Glutamatergic neuron (in vitro differentiated cells): ENCODE measurements around the gene PTPN3. TPM values are rescaled to one million over a fixed set of nuclear protein-coding genes. Genes with fewer than 3 reads are reported as not detected.

ENCODE experiments used
- DNase-seq: peaks from one replicate; pipeline ENCODE4 v3.0.0; 2022
- H3K27ac Mint-ChIP-seq: one replicate; pipeline ENCODE4 v1.8.0; 2020; ENCODE audit warnings: mild to moderate bottlenecking, mixed read lengths, inconsistent platforms; ENCODE audit not compliant: unreplicated experiment
- H3K27me3 Mint-ChIP-seq: one replicate; pipeline ENCODE4 v1.8.0; 2020; ENCODE audit warnings: mild to moderate bottlenecking, moderate library complexity, mixed read lengths, inconsistent platforms; ENCODE audit not compliant: unreplicated experiment
- H3K36me3 Mint-ChIP-seq: one replicate; pipeline ENCODE4 v1.8.0; 2020; ENCODE audit warnings: mild to moderate bottlenecking, mixed read lengths, inconsistent platforms; ENCODE audit not compliant: unreplicated experiment
- H3K4me1 Mint-ChIP-seq: one replicate; pipeline ENCODE4 v1.8.0; 2020; ENCODE audit warnings: mild to moderate bottlenecking, low read depth, mixed read lengths, inconsistent platforms; ENCODE audit not compliant: unreplicated experiment
- H3K4me3 Mint-ChIP-seq: one replicate; pipeline ENCODE4 v1.8.0; 2020; ENCODE audit warnings: mild to moderate bottlenecking, mixed read lengths, inconsistent platforms; ENCODE audit not compliant: unreplicated experiment
- H3K9me3 Mint-ChIP-seq: one replicate; pipeline ENCODE4 v1.8.0; 2020; ENCODE audit warnings: mild to moderate bottlenecking, moderate library complexity, mixed read lengths, inconsistent platforms; ENCODE audit not compliant: unreplicated experiment
- total RNA-seq: library from RNA; stranded (reverse); fragmentation: NEBNext Ultra II Directional; extraction: Animal tissue kit (Norgen Biotek cat#: 25700); gene quantifications from one replicate; pipeline ENCODE4 v1.2.1, GENCODE V29; 2021; ENCODE audit not compliant: unreplicated experiment
- TF ChIP-seq, protein P1 (sequence below): fragments of 200-600 bp; sonication (generic); IDR thresholded peaks from one replicate; pipeline ENCODE4 v1.5.0; 2021; ENCODE audit not compliant: partially characterized antibody, unreplicated experiment

Gene PTPN3
- total RNA-seq, 1 donor from 2014 or later, result 1.6 TPM

- TF ChIP-seq, protein P1, sequence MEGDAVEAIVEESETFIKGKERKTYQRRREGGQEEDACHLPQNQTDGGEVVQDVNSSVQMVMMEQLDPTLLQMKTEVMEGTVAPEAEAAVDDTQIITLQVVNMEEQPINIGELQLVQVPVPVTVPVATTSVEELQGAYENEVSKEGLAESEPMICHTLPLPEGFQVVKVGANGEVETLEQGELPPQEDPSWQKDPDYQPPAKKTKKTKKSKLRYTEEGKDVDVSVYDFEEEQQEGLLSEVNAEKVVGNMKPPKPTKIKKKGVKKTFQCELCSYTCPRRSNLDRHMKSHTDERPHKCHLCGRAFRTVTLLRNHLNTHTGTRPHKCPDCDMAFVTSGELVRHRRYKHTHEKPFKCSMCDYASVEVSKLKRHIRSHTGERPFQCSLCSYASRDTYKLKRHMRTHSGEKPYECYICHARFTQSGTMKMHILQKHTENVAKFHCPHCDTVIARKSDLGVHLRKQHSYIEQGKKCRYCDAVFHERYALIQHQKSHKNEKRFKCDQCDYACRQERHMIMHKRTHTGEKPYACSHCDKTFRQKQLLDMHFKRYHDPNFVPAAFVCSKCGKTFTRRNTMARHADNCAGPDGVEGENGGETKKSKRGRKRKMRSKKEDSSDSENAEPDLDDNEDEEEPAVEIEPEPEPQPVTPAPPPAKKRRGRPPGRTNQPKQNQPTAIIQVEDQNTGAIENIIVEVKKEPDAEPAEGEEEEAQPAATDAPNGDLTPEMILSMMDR, result no peak
- no peaks in the 10 kb centered on the region for H3K36me3 Mint-ChIP-seq
- no peak overlapping the region for H3K4me3 Mint-ChIP-seq
- peaks cover 2% of the 10 kb centered on the region for H3K27me3 Mint-ChIP-seq
- H3K27ac Mint-ChIP-seq, result no peak overlapping the region
- H3K4me1 Mint-ChIP-seq, result no peaks in the 10 kb centered on the region
- no peaks in the 10 kb centered on the region for H3K9me3 Mint-ChIP-seq
- DNase-seq, result no peak
Observed at GRCh38 chr9:109471475-109472393, 26.4 kb downstream of the PTPN3 start.

DNA sequence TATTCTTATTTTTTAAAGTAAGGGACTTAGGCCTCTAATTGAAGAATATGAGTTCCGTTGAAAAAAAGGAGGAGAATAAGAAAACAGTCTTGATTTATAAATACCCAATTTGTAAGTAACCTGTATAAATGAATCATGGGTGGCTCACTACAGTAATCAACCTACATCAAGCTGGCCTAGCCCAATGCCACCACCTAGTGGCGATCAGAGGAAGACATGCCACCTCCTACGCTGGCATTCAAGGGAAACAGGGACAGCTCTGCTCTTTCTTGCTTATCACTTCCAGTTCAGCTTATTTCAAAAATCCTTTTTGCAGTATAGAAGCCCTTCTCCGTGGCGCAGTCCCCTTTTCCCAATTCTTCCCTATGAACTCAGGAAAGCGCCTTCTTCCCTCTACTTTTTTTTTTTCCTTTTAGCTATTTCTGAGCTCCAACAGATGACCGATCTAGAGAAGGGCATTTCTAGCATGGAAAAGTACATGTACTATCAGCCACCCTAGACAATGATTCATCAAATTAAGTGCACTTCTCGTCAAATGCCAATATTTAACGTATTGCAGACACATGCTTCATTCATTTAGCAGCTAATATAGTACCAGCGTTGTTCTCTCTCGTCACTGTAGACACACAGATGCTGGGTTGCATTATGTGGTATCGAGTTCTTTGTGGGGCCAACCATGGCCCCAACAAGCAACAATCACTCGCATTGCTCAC, 28.3 kb downstream of the PTPN3 start:
- H3K4me3 Mint-ChIP-seq, result no peak overlapping the region
- no peaks in the 10 kb centered on the region for H3K36me3 Mint-ChIP-seq
- peaks cover 2% of the 10 kb centered on the region for H3K27me3 Mint-ChIP-seq
- H3K4me1 Mint-ChIP-seq, result no peaks in the 10 kb centered on the region
- TF ChIP-seq, protein P1, result peak; percentile 82
- H3K27ac Mint-ChIP-seq, result no peak overlapping the region
- peaks cover 3% of the 10 kb centered on the region for H3K9me3 Mint-ChIP-seq
- peak; percentile 79 for DNase-seq

DNA sequence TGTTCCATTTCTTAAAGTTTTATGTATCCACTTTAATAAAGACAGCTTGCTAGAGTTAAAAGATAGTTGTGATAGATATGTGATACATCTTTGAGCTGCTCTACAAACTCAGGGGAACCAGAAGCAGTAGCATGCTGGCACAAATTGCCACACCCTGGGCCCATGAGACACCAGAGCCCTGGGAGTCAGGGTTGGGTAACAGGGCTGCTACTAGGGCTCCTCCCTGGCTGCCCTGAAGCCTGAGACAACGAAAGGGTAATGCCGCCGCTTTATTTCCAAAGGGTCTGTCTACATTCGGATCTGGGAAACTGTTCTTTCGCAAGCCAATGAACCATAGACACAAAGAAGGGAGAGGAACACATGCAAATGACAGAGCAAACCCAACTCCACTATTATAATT, 29.2 kb downstream of the PTPN3 start:
- Mint-ChIP-seq H3K27ac (no peak overlapping the region), H3K9me3 (peaks cover 3% of the 10 kb centered on the region), H3K4me1 (no peaks in the 10 kb centered on the region), H3K4me3 (no peak overlapping the region), H3K36me3 (no peaks in the 10 kb centered on the region), H3K27me3 (peaks cover 2% of the 10 kb centered on the region)
- no peak for DNase-seq
- TF ChIP-seq, protein P1, result no peak

DNA sequence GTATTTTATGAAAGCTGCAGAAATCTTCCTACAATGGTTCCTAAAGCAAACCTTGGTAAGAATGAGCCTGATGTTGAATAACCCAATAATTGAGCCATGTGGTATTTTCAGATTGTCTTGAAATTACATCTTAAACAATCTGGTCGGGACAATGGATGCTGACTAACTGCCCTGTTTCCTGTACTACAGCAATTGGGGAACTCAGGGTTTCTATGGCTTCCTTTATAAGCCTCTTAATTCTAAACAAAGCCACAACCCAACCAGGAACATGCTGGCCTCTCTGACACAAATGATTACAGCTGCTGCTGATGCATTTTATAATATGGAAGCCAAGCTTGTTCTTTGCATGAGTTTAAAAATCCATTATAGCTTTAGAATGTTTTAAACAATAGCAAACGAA, 30.2 kb downstream of the PTPN3 start:
- no peak overlapping the region for H3K27ac Mint-ChIP-seq
- no peak overlapping the region for H3K4me3 Mint-ChIP-seq

More for the DNA sequence above, 30.2 kb downstream of the PTPN3 start:
- TF ChIP-seq, protein P1, result no peak
- H3K27me3 Mint-ChIP-seq, result peaks cover 2% of the 10 kb centered on the region
- peaks cover 3% of the 10 kb centered on the region for H3K9me3 Mint-ChIP-seq
- no peaks in the 10 kb centered on the region for H3K36me3 Mint-ChIP-seq
- no peak for DNase-seq
- H3K4me1 Mint-ChIP-seq, result no peaks in the 10 kb centered on the region
